Airway epithelial cell (primary cell): ENCODE results near the gene PCDHA6. TPM values are rescaled to one million over a fixed set of nuclear protein-coding genes. Genes with fewer than 3 reads are reported as not detected.

Experiments
- total RNA-seq: library from RNA; depleted of rRNA; stranded (reverse); fragments of >200 nt; gene quantifications from 2 replicates; pipeline ENCODE4 v1.2.3, GENCODE V29; 2015

PCDHA6 gene, protein sequence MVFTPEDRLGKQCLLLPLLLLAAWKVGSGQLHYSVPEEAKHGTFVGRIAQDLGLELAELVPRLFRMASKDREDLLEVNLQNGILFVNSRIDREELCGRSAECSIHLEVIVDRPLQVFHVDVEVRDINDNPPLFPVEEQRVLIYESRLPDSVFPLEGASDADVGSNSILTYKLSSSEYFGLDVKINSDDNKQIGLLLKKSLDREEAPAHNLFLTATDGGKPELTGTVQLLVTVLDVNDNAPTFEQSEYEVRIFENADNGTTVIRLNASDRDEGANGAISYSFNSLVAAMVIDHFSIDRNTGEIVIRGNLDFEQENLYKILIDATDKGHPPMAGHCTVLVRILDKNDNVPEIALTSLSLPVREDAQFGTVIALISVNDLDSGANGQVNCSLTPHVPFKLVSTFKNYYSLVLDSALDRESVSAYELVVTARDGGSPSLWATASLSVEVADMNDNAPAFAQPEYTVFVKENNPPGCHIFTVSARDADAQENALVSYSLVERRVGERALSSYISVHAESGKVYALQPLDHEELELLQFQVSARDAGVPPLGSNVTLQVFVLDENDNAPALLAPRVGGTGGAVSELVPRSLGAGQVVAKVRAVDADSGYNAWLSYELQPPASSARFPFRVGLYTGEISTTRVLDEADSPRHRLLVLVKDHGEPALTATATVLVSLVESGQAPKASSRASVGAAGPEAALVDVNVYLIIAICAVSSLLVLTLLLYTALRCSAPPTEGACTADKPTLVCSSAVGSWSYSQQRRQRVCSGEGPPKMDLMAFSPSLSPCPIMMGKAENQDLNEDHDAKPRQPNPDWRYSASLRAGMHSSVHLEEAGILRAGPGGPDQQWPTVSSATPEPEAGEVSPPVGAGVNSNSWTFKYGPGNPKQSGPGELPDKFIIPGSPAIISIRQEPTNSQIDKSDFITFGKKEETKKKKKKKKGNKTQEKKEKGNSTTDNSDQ
- total RNA-seq: not detected in 2 replicates

DNA sequence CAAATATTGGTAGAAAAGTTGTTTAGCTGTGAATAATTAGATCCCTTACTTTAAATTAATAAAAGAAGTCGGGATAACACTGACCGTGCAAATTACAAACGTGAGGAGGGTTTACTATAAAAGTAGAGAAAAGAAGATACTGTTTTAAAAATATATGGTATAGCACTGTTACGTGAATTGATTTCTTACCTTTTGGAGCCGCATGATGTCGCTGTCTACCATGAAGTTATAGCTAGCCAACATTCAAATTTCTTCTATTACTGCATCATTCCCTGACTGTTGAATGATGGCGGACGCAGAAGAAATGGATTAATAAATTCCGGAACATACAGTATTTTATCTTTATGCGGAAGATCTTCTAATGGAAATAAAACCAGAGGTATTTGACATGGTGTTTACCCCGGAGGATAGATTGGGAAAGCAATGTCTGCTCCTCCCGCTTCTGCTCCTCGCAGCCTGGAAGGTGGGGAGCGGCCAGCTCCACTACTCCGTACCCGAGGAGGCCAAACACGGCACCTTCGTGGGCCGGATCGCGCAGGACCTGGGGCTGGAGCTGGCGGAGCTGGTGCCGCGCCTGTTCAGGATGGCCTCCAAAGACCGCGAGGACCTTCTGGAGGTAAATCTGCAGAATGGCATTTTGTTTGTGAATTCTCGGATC lies at the start of gene PCDHA6:
PCDHA6 (plus strand) TSS at position 257 of the 658 bp plus-strand sequence; CDS start at position 389, 132 bp downstream.

DNA sequence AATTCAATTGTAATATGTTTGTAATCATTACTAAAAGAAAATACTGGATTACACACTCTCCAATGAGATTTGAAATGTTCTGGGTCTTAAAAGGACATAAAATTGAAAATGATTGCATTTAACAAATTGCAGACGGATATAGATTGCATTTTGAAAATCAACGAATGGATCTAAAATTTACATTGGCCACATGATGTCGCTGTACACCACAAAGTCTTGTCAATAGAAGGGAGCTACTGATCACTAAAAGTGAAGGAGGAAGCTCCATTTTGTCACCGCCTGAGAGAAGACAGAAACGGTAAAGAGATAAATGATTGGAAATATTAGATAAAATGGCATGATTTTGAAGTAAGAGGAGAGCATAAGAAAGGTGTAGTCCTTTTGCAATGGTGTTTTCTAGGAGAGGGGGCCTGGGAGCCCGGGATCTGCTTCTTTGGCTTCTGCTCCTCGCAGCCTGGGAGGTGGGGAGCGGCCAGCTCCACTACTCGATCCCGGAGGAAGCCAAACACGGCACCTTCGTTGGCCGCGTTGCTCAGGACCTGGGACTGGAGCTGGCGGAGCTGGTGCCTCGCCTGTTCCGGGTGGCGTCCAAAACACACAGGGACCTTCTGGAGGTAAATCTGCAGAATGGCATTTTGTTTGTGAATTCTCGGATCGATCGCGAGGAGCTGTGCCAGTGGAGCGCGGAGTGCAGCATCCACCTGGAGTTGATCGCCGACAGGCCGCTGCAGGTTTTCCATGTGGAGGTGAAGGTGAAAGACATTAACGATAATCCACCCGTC lies 41.7 kb upstream of the PCDHA6 start, which contains the start of gene PCDHA1:
PCDHA1 (plus strand) TSS at position 236 of the 782 bp plus-strand sequence.

DNA sequence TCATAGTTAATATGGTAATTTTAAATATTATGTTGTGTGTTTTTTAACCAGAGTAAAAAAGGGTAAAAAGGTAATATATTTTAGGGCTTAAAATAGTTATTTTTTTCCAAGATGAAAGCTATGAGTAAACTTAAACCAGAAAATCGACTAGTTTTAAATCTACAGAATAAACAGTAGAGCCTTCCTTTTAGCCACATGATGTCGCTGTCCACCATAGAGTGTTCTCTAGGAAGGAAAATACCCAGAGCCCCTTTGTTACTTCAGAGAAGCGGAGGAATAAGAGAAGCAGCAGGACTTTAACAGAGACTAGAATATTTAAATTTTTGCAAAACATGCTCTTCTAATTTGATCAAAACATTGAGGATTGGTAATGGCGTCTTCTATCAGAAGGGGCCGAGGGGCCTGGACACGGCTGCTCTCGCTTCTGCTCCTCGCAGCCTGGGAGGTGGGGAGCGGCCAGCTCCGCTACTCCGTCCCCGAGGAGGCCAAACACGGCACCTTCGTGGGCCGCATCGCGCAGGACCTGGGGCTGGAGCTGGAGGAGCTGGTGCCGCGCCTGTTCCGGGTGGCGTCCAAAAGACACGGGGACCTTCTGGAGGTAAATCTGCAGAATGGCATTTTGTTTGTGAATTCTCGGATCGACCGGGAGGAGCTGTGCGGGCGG lies 33.0 kb upstream of the PCDHA6 start, which contains the start of gene PCDHA2:
PCDHA2 (plus strand) TSS at position 258 of the 664 bp plus-strand sequence.

DNA sequence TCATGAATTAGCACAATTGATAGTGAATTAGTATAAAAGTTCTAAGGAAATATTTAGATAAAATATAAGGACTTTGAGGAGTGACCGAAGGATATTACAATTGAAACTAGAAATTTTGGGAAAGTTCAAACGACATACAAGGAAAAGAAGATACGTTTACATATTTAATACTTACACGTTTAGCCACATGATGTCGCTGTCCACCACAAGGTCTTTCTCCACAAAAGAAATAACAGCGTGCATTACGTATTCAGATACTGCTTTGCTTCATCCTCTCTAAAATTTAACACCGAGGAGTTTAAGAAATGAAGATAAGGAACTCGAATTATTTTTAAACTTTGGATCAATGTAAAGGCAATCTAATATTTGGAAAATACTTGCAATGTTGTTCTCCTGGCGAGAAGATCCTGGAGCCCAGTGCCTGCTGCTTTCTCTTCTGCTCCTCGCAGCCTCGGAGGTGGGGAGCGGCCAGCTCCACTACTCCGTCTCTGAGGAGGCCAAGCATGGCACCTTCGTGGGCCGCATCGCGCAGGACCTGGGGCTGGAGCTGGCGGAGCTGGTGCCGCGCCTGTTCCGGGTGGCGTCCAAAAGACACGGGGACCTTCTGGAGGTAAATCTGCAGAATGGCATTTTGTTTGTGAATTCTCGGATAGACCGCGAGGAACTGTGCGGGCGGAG lies 26.8 kb upstream of the PCDHA6 start, which contains the start of gene PCDHA3:
PCDHA3 (plus strand) TSS at position 242 of the 678 bp plus-strand sequence.

DNA sequence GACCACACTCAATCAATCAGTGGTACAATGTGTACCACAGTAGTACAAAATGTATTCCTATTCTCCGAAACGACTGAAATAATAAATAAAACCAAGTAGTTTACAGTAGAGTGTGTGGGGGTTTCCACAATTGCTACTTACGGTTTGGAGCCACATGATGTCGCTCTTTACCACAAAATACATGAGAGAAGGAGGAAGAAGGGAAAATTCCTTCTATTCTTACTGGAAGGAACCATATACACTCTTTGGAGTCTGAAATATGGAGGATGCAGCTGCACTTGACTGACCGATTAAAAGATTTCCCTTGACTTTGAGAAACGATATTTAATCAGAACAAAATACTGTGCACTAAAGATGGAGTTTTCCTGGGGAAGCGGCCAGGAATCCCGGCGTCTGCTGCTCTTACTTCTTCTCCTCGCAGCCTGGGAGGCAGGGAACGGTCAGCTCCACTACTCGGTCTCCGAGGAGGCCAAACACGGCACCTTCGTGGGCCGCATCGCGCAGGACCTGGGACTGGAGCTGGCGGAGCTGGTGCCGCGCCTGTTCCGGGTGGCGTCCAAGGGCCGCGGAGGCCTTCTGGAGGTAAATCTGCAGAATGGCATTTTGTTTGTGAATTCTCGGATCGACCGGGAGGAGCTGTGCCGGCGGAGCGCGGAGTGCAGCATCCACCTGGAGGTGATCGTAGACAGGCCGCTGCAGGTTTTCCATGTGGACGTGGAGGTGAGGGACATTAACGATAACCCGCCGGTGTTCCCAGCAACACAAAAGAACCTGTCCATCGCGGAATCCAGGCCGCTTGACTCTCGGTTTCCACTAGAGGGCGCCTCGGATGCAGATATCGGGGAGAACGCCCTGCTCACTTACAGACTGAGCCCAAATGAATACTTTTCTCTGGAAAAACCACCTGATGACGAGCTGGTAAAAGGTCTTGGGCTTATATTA lies 20.7 kb upstream of the PCDHA6 start, which contains the start of gene PCDHA4:
PCDHA4 (plus strand) TSS at position 235 of the 942 bp plus-strand sequence.

DNA sequence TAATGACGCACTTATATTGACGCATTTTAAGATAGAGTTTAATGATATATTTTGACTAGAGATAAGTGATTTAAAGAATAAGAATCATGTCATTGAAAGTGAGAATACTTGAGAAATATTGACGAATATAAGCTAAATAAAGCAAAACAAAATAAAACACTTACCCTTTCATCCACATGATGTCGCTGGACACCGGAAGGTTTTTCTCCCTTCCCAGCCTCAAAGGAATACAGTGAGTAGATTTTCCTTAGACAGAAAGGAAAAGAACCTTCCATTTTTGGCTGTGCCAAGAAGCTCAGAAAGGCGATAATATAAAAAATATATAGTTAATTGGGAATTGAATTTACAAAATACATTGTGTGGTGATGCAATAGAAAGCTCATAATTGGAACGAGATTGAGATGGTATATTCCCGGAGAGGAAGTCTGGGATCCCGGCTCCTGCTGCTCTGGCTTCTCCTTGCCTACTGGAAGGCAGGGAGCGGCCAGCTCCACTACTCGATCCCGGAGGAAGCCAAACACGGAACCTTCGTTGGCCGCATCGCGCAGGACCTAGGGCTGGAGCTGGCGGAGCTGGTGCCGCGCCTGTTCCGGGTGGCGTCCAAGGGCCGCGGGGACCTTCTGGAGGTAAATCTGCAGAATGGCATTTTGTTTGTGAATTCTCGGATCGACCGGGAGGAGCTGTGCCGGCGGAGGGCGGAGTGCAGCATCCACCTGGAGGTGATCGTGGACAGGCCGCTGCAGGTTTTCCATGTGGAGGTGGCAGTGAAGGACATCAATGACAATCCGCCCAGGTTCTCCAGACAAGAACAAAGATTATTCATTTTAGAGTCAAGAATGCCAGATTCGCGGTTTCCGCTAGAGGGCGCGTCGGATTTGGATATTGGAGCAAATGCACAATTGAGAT lies 6.1 kb upstream of the PCDHA6 start, which contains the start of gene PCDHA5:
PCDHA5 (plus strand) TSS at position 239 of the 906 bp plus-strand sequence.

DNA sequence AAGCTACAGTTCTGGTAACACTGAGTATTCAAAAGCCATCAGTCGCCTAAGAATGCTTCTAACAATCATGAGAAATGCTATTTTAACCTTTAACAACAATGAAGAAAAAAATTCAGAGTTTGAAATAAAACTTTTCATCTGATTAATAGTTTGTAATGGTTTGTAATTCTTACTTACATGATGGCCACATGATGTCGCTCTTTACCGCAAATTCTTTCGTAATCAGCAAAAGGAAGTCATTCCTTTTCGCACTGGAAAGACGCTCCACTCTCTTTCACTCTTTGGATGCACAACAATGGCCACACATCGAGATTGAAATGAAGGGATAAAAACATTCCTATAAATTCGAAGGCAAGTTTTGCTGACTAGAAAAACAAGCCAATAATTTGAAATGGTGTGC lies 6.2 kb downstream of the PCDHA6 start, which contains the start of gene PCDHA7:
PCDHA7 (plus strand) TSS at position 277 of the 400 bp plus-strand sequence; CDS start at position 392, 115 bp downstream.

DNA sequence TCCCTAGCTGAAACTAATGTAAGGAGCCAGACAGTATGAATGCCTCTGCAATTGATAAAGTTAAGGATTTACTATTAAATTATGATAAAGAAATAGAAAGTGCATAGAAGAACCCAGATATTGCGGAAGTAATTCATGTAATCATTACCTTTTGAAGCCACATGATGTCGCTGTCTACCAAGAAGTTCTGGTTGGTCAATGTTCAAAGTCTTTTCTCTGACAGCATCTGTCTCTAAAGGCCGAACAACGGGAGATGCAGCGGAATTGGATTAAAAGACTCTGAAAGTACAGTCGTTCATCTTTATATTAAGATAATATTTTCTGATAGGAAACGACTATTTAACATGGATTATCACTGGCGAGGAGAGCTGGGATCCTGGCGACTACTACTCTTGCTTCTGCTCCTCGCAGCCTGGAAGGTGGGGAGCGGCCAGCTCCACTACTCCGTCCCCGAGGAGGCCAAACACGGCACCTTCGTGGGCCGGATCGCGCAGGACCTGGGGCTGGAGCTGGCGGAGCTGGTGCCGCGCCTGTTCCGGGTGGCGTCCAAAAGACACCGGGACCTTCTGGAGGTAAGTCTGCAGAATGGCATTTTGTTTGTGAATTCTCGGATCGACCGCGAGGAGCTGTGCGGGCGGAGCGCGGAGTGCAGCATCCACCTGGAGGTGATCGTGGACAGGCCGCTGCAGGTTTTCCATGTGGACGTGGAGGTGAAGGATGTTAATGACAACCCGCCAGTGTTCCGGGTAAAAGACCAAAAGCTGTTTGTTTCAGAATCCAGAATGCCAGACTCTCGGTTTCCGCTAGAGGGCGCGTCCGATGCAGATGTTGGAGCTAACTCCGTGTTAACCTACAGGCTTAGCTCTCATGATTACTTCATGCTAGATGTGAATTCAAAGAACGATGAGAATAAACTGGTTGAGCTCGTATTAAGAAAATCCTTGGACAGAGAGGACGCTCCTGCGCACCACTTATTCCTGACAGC lies 13.5 kb downstream of the PCDHA6 start, which contains the start of gene PCDHA8:
PCDHA8 (plus strand) TSS at position 210 of the 985 bp plus-strand sequence; CDS start at position 345, 135 bp downstream.

DNA sequence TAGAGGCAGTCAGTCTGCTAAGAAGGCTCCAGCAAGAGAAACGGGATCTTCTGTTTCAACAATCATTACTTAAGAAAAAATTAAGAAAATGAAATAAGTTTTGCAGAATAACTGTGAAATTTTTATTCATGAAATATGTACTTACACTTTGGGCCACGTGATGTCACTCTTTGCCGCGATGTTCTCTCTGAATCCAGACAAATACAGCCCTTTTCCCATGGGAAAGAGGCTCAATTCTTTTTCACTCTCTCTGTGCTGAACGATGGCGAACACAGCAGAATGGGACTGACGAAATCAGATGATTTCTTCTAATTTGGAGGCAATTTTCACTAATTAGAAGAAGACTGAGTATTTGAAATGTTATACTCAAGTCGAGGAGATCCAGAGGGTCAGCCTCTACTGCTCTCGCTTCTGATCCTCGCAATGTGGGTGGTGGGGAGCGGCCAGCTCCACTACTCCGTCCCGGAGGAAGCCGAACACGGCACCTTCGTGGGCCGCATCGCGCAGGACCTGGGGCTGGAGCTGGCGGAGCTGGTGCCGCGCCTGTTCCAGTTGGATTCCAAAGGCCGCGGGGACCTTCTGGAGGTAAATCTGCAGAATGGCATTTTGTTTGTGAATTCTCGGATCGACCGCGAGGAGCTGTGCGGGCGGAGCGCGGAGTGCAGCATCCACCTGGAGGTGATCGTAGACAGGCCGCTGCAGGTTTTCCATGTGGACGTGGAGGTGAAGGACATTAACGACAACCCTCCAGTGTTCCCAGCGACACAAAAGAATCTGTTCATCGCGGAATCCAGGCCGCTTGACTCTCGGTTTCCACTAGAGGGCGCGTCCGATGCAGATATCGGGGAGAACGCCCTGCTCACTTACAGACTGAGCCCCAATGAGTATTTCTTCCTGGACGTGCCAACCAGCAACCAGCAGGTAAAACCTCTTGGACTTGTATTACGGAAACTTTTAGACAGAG lies 20.7 kb downstream of the PCDHA6 start, which contains the start of gene PCDHA9:
PCDHA9 (plus strand) TSS at position 244 of the 964 bp plus-strand sequence; CDS start at position 358, 114 bp downstream.

DNA sequence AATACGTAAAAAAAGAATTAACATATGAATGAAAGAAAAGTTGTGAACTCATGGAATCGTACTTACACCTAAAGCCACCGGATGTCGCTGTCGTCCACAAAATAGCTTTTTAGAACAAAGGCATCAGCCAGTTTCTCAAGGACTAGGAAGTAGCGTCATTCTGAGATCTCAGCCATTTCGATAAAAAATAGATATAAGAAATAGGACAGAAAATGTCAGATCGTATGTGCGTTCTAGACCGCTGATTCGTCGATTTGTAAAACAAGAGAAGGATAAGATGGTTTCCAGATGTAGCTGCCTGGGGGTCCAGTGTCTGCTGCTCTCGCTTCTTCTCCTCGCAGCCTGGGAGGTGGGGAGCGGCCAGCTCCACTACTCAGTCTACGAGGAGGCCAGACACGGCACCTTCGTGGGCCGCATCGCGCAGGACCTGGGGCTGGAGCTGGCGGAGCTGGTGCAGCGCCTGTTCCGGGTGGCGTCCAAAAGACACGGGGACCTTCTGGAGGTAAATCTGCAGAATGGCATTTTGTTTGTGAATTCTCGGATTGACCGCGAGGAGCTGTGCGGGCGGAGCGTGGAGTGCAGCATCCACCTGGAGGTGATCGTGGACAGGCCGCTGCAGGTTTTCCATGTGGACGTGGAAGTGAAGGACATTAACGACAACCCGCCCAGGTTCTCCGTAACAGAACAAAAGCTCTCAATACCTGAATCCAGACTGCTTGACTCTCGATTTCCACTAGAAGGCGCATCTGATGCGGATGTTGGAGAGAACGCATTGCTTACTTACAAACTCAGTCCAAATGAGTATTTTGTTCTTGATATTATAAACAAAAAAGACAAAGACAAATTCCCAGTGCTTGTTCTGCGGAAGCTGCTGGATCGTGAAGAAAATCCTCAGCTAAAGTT lies 28.3 kb downstream of the PCDHA6 start, which contains the start of gene PCDHA10:
PCDHA10 (plus strand) TSS at position 126 of the 903 bp plus-strand sequence; CDS start at position 278, 152 bp downstream.

DNA sequence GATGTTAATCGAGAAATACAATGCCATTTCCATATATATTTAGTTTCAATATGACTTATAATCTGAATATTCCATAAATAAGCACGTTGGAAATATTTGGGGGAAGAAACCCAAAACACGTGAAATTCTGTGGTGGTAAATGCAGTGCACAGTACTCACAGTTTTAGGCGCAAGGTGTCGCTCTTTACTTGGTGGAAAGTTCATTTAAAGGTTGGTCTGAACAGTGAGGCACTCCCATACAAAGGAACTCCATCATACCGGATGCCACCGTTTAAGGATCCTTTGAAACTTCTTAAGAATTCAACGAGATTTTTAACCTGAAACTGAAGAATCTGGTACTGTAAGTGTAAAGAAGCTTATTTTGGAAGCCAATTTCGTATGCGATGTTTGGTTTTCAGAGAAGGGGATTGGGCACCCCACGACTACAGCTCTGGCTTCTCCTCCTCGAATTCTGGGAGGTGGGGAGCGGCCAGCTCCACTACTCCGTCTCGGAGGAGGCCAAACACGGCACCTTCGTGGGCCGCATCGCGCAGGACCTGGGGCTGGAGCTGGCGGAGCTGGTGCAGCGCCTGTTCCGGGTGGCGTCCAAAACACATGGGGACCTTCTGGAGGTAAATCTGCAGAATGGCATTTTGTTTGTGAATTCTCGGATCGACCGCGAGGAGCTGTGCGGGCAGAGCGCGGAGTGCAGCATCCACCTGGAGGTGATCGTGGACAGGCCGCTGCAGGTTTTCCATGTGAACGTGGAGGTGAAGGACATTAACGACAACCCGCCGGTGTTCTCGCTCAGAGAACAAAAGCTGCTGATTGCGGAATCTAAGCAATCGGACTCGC lies 41.2 kb downstream of the PCDHA6 start, which contains the start of gene PCDHA11:
PCDHA11 (plus strand) TSS at position 237 of the 834 bp plus-strand sequence; CDS start at position 384, 147 bp downstream.

